ENCODE measurements around the gene PLXNA4. TPM values are rescaled to one million over a fixed set of nuclear protein-coding genes. Genes with fewer than 3 reads are reported as not detected.

PLXNA4 gene
- total RNA-seq, 4 donors from 2014 or later: 5.1 to 7.0 (median 5.3) TPM

DNA sequence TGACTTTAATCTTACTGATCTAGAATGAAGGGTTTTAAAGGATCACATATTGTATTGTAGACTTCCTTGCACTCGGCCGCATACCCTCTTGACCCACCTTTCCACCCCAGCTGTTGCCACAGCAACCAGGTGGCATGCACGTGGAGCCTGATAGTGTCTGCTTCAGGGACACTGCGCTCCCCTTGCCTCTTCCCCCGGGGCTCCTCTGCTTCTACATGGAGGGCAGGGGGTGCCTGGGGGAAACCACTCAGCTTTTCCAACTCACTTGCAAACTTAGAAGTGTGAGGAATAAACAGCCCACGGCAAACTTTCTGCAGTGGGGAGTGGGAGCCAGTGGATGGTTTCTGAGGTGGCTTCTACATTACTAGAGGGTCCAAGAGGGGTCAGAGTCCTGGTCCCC lies 458.6 kb downstream of the PLXNA4 start:
- TF ChIP-seq, protein P1, sequence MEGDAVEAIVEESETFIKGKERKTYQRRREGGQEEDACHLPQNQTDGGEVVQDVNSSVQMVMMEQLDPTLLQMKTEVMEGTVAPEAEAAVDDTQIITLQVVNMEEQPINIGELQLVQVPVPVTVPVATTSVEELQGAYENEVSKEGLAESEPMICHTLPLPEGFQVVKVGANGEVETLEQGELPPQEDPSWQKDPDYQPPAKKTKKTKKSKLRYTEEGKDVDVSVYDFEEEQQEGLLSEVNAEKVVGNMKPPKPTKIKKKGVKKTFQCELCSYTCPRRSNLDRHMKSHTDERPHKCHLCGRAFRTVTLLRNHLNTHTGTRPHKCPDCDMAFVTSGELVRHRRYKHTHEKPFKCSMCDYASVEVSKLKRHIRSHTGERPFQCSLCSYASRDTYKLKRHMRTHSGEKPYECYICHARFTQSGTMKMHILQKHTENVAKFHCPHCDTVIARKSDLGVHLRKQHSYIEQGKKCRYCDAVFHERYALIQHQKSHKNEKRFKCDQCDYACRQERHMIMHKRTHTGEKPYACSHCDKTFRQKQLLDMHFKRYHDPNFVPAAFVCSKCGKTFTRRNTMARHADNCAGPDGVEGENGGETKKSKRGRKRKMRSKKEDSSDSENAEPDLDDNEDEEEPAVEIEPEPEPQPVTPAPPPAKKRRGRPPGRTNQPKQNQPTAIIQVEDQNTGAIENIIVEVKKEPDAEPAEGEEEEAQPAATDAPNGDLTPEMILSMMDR (IDR thresholded peaks at IDR 0.05): no peak
- WGBS, 2 donors: 72 to 76% methylated on average over 6 of the region's 6 CpGs
- DNase-seq (ENCODE audit: low spot score in 2 of 2): no peak
- no peak overlapping the region for H3K4me3 ChIP-seq (ENCODE audit: low read depth, poor library complexity, severe bottlenecking)
- intact Hi-C loops (cut with DNase I; ENCODE audit: low total_unique reads): no loop called here

GRCh38 chr7:132117181-132117580 lies 459.1 kb downstream of the PLXNA4 start:
- intact Hi-C loops (cut with DNase I; ENCODE audit: low total_unique reads): no loop called here
- no peak for TF ChIP-seq POLR2A (IDR thresholded peaks at IDR 0.05)
- TF ChIP-seq, protein P1 (IDR thresholded peaks at IDR 0.05): no peak
- DNase-seq (ENCODE audit: low spot score in 2 of 2): no peak
- 71 to 84% methylated on average over 3 of the region's 3 CpGs for WGBS, 2 donors
- H3K4me3 ChIP-seq (ENCODE audit: low read depth, poor library complexity, severe bottlenecking): no peak overlapping the region

DNA sequence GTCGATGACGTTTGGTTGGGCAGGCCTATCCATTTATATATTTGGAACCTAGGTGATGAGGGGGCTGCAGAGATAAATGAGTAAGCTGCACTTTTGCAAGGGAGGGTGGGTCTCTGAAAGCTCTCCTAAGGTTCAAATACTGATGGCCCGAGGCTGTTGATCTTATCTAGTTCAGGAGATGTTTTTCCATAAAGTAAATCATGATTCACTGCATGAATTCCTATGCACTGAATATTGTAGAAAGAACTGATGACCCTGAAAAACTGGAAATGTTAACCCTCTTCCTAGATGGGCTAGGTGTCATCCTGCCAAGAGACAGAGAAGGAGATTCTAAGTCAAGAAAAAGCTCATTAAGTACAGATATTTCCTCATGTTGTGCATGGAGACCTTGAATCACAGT lies 459.9 kb downstream of the PLXNA4 start:
- H3K4me3 ChIP-seq (ENCODE audit: low read depth, poor library complexity, severe bottlenecking): no peak overlapping the region
- 46 to 62% methylated on average over 3 of the region's 3 CpGs for WGBS, 2 donors
- intact Hi-C loops (cut with DNase I; ENCODE audit: low total_unique reads): no loop called here
- TF ChIP-seq, protein P1 (IDR thresholded peaks at IDR 0.05): no peak
- no peak for TF ChIP-seq POLR2A (IDR thresholded peaks at IDR 0.05)
- no peak for DNase-seq (ENCODE audit: low spot score in 2 of 2)

DNA sequence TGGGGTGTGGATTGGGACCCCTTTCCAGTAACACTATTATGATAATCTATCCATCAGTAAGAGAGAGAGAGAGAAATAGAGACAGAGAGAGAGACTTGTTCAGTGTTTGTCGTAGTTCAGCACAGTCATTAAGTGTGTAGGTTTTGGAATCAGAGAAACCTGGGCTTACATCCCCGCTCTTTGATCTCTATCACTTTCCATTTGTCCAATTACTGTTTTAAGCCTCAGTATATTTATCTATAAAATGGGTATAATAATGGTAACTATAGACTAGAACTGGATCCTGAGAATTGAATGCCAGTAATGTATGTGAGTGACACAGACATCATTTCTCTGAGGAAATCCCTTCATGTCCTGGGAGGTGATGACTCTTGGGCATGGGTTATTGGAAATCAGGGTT lies 460.5 kb downstream of the PLXNA4 start:
- no peak overlapping the region for H3K4me3 ChIP-seq (ENCODE audit: low read depth, poor library complexity, severe bottlenecking)
- no peak for TF ChIP-seq POLR2A (IDR thresholded peaks at IDR 0.05)
- TF ChIP-seq, protein P1 (IDR thresholded peaks at IDR 0.05): no peak
- intact Hi-C loops (cut with DNase I; ENCODE audit: low total_unique reads): no loop called here
- 89 to 91% methylated on average over 2 of the region's 2 CpGs for WGBS, 2 donors
- DNase-seq (ENCODE audit: low spot score in 2 of 2): no peak

DNA sequence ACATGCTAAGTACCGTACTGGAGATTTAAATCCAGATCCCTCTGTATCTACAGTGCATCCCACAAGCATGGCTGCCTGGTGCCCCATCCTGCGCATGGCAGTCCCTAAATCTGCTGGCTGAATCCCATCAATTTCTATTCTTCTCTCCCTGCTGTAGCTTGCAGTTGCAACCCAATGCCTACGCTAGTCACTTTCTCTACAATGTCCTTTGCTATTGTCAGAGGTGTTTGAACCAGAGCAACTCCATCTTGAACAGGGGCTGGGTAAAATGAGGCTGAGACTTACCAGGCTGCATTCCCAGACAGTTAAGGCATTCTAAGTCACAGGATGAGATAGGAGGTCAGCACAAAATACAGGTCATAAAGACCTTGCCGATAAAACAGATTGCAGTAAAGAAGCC lies 461.2 kb downstream of the PLXNA4 start:
- no peak for TF ChIP-seq POLR2A (IDR thresholded peaks at IDR 0.05)
- TF ChIP-seq, protein P1 (IDR thresholded peaks at IDR 0.05): no peak
- WGBS, 2 donors: 86 to 92% methylated on average over 4 of the region's 4 CpGs
- H3K4me3 ChIP-seq (ENCODE audit: low read depth, poor library complexity, severe bottlenecking): no peak overlapping the region
- DNase-seq (ENCODE audit: low spot score in 2 of 2): no peak
- intact Hi-C loops (cut with DNase I; ENCODE audit: low total_unique reads): no loop called here

GRCh38 chr7:132114411-132114810 lies 461.9 kb downstream of the PLXNA4 start:
- H3K4me3 ChIP-seq (ENCODE audit: low read depth, poor library complexity, severe bottlenecking): no peak overlapping the region
- WGBS, 2 donors: 88 to 92% methylated on average over 9 of the region's 9 CpGs
- DNase-seq (ENCODE audit: low spot score in 2 of 2): no peak
- TF ChIP-seq POLR2A (IDR thresholded peaks at IDR 0.05): no peak
- TF ChIP-seq, protein P1 (IDR thresholded peaks at IDR 0.05): no peak
- intact Hi-C loops (cut with DNase I; ENCODE audit: low total_unique reads): no loop called here

All from lower leg skin (tissue), 4 donors.